CD14-positive monocyte (primary cell): ENCODE data around the gene SDC4. TPM values are rescaled to one million over a fixed set of nuclear protein-coding genes. Genes with fewer than 3 reads are reported as not detected.
A peak's percentile ranks its signal among the peaks of the same experiment; 100 is the strongest.

Experiments
- DNase-seq, 3 donors: peaks; one replicate each; pipeline ENCODE4 v3.0.0-alpha.2; 2011 to 2022
- H2AFZ ChIP-seq: 2 replicates; pipeline ENCODE4 v1.6.0; 2012; ENCODE audit warnings: mild to moderate bottlenecking, low read depth, low read length, inconsistent platforms; ENCODE audit not compliant: insufficient read depth, poor library complexity, severe bottlenecking
- H3K27ac ChIP-seq, 2 donors: 1 replicate in 1 of 2; 2 replicates in 1 of 2; pipeline ENCODE4 v1.5.1; 2012 to 2013; ENCODE audit warnings: low read length in 2 of 2, control low read depth in 1 of 2, inconsistent platforms in 1 of 2, low read depth in 1 of 2, mild to moderate bottlenecking in 1 of 2
- H3K27me3 ChIP-seq, 2 donors: one replicate each; pipeline versions ENCODE4 v1.6.0 to v1.6.1; 2011 to 2013; ENCODE audit warnings: low read length in 2 of 2; ENCODE audit not compliant: control insufficient read depth in 2 of 2, insufficient read depth in 2 of 2
- H3K36me3 ChIP-seq, 2 donors: replicated peaks in 1 of 2; 1 replicate in 1 of 2; 2 replicates in 1 of 2; pipeline versions ENCODE4 v1.5.1 to v1.6.1; 2012 to 2013; ENCODE audit warnings: low read length in 2 of 2, control low read depth in 1 of 2, inconsistent platforms in 1 of 2, mild to moderate bottlenecking in 1 of 2; ENCODE audit not compliant: insufficient read depth in 2 of 2, control insufficient read depth in 1 of 2
- H3K4me1 ChIP-seq, 2 donors: 1 replicate in 1 of 2; 2 replicates in 1 of 2; pipeline versions ENCODE4 v1.5.1 to v1.6.1; 2012 to 2013; ENCODE audit warnings: low read length in 2 of 2, control low read depth in 1 of 2, inconsistent platforms in 1 of 2, mild to moderate bottlenecking in 1 of 2, moderate library complexity in 1 of 2; ENCODE audit not compliant: insufficient read depth in 2 of 2, control insufficient read depth in 1 of 2
- H3K4me2 ChIP-seq: replicated peaks from 2 replicates; pipeline ENCODE3; 2012; ENCODE audit warnings: low read length, moderate library complexity, mild to moderate bottlenecking; ENCODE audit not compliant: poor library complexity, severe bottlenecking; ENCODE audit errors: extremely low read depth
- H3K4me3 ChIP-seq, 3 experiments: fragments of 200-600 bp in 1 of 3; sonication (generic) in 1 of 3; replicated peaks in 1 of 3; 1 replicate in 2 of 3; 2 replicates in 1 of 3; pipeline ENCODE4 v1.5.1; 2011 to 2013; ENCODE audit warnings: low read length in 3 of 3, mild to moderate bottlenecking in 3 of 3, control low read depth in 2 of 3, low read depth in 2 of 3, inconsistent platforms in 1 of 3, moderate library complexity in 1 of 3
- H3K79me2 ChIP-seq: 2 replicates; pipeline ENCODE4 v1.6.0; 2012; ENCODE audit warnings: mild to moderate bottlenecking, control low read depth, inconsistent platforms, low read length, moderate library complexity; ENCODE audit not compliant: insufficient read depth
- H3K9ac ChIP-seq: 2 replicates; pipeline ENCODE4 v1.6.0; 2017; ENCODE audit warnings: low read length, mild to moderate bottlenecking; ENCODE audit not compliant: insufficient read depth, poor library complexity, severe bottlenecking
- H3K9me3 ChIP-seq, 2 donors: replicated peaks in 1 of 2; 1 replicate in 1 of 2; 2 replicates in 1 of 2; pipeline versions ENCODE4 v1.5.1 to v1.6.1; 2012 to 2013; ENCODE audit warnings: low read length in 2 of 2, control low read depth in 1 of 2; ENCODE audit not compliant: control insufficient read depth in 1 of 2, insufficient read depth in 1 of 2
- H4K20me1 ChIP-seq: 2 replicates; pipeline ENCODE4 v1.6.0; 2012; ENCODE audit warnings: mild to moderate bottlenecking, low read length, control low read depth, moderate library complexity; ENCODE audit not compliant: insufficient read depth
- H3K27ac Mint-ChIP-seq, 7 donors: one replicate each; pipeline ENCODE4 v1.8.0; 2020; ENCODE audit warnings: mild to moderate bottlenecking in 7 of 7, mixed read lengths in 7 of 7, moderate library complexity in 6 of 7, inconsistent platforms in 2 of 7
- H3K27me3 Mint-ChIP-seq, 3 donors: one replicate each; pipeline ENCODE4 v1.8.0; 2021 to 2022; ENCODE audit warnings: low read depth in 3 of 3, mild to moderate bottlenecking in 3 of 3, mixed read lengths in 3 of 3, moderate library complexity in 3 of 3, inconsistent platforms in 1 of 3
- H3K36me3 Mint-ChIP-seq, 2 donors: one replicate each; pipeline ENCODE4 v1.8.0; 2020; ENCODE audit warnings: mixed read lengths in 2 of 2, inconsistent platforms in 1 of 2, mild to moderate bottlenecking in 1 of 2
- H3K4me1 Mint-ChIP-seq: one replicate; pipeline ENCODE4 v1.8.0; 2020; ENCODE audit warnings: mild to moderate bottlenecking, mixed read lengths
- H3K4me3 Mint-ChIP-seq, 2 donors: one replicate each; pipeline ENCODE4 v1.8.0; 2020; ENCODE audit warnings: mild to moderate bottlenecking in 2 of 2, mixed read lengths in 2 of 2, moderate library complexity in 1 of 2
- H3K9me3 Mint-ChIP-seq, 7 donors: one replicate each; pipeline ENCODE4 v1.8.0; 2020 to 2022; ENCODE audit warnings: mixed read lengths in 7 of 7, mild to moderate bottlenecking in 6 of 7, moderate library complexity in 6 of 7, inconsistent platforms in 2 of 7
- CTCF ChIP-seq: fragments of 200-600 bp; IDR thresholded peaks from one replicate; pipeline ENCODE4 v1.8.0; 2022; ENCODE audit warnings: antibody characterized with exemption, mild to moderate bottlenecking
- WGBS: methylation state at CpG from one replicate; pipeline ENCODE4 v1.1.5; 2013; ENCODE audit warnings: missing lambda C conversion rate; ENCODE audit not compliant: insufficient coverage; 5-methylcytosine and 5-hydroxymethylcytosine counted together
- intact Hi-C, 2 donors: fragments of 100-400 bp; cut with micrococcal nuclease; formaldehyde crosslinking; loops; one replicate each; pipeline versions ENCODE4 v1.15.0 to v1.15.1; 2023
- polyA plus RNA-seq, 3 donors: library from polyadenylated mRNA; depleted of rRNA in 1 of 3; unstranded in 2 of 3; stranded (reverse) in 1 of 3; fragments of 300-500 nt in 2 of 3; fragments of >200 nt in 1 of 3; fragmentation: Illumina TruSeq in 2 of 3; gene quantifications; 1 replicate in 2 of 3; 2 replicates in 1 of 3; pipeline ENCODE4 v1.2.3, GENCODE V29; 2012 to 2021

SDC4 gene
- polyA plus RNA-seq, 3 donors: 1.6 to 5.1 (median 1.9) TPM

GRCh38 chr20:45372241-45372640 lies 24.0 kb upstream of the SDC4 start:
- H4K20me1 ChIP-seq: peaks cover 12% of the 10 kb centered on the region
- no peak overlapping the region for H2AFZ ChIP-seq
- peaks cover 2 to 9% of the 10 kb centered on the region in 2 donors for H3K36me3 ChIP-seq
- peaks cover 0 to 3% of the 10 kb centered on the region in 2 donors for H3K27me3 ChIP-seq
- peaks cover 35 to 41% of the 10 kb centered on the region in 2 donors for H3K4me1 ChIP-seq
- 95% methylated on average over 6 of the region's 10 CpGs for WGBS
- H3K9me3 ChIP-seq: no peaks in the 10 kb centered on the region
- peak overlapping the region; percentile 81 for H3K4me2 ChIP-seq
- H3K4me3 ChIP-seq: peak overlapping the region in 1 of 3 experiments; percentile 77
- H3K27ac ChIP-seq: no peak overlapping the region
- intact Hi-C loops: loop anchor here in 1 of 2 donors (5.0 kb wide), 2 partner anchors 35 to 65 kb away; partner anchors contain the start of gene DBNDD2
- TF ChIP-seq CTCF: no peak
- Mint-ChIP-seq H3K27me3 (peaks cover 2 to 11% (median 10%) of the 10 kb centered on the region in 3 donors), H3K9me3 (peaks cover 0 to 3% (median 0%) of the 10 kb centered on the region in 7 donors), H3K27ac (peak overlapping the region in 1 of 7 donors; percentile 29), H3K4me3 (peak overlapping the region; percentile 73 to 86), H3K36me3 (peaks cover 39 to 44% of the 10 kb centered on the region in 2 donors), H3K4me1 (peaks cover 41% of the 10 kb centered on the region)
- H3K79me2 ChIP-seq: no peaks in the 10 kb centered on the region
- no peak for DNase-seq
- no peak overlapping the region for H3K9ac ChIP-seq

DNA sequence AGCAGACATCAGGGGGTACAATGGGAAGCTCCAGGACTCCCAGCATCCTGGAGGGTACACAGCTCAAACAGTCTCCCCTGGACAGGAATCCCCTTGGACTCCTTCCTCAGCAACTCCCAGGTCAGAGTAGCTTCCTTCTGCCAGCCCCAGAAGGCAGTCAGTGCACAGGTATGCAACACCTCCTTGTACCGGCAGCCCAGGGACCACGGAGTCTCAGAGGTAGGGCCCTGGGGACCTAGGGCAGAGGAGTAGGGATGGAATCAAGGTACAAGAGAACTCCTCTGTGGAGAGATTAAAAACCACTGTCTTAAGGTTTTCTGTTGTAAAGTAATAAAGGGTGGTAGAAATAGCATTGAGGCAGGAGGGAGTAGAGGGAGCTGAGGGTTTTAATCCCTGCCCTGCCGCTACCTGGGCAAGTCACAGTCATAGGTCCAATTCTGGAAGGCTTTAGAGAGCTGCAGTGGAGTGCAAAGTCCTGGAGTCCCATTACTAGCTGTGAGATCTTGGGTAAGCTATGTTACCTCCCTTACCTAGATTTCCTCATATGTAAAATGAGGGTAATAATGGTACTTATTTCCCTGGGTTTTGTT lies 22.4 kb upstream of the SDC4 start:
- Histone ChIP-seq H3K79me2 (no peaks in the 10 kb centered on the region), H3K4me3 (no peak overlapping the region), H4K20me1 (peaks cover 24% of the 10 kb centered on the region), H3K4me1 (peaks cover 36 to 46% of the 10 kb centered on the region in 2 donors), H3K9ac (no peak overlapping the region), H3K9me3 (no peaks in the 10 kb centered on the region), H3K27me3 (peaks cover 0 to 3% of the 10 kb centered on the region in 2 donors), H3K36me3 (peaks cover 18 to 25% of the 10 kb centered on the region in 2 donors), H3K27ac (no peak overlapping the region), H2AFZ (no peak overlapping the region), H3K4me2 (no peak overlapping the region)
- 100% methylated on average over 1 of the region's 3 CpGs for WGBS
- Mint-ChIP-seq H3K27ac (no peak overlapping the region), H3K4me1 (peaks cover 46% of the 10 kb centered on the region), H3K36me3 (peaks cover 53% of the 10 kb centered on the region in 2 donors), H3K9me3 (peaks cover 0 to 3% (median 0%) of the 10 kb centered on the region in 7 donors), H3K27me3 (peaks cover 2 to 11% (median 10%) of the 10 kb centered on the region in 3 donors), H3K4me3 (no peak overlapping the region)
- no peak for DNase-seq
- intact Hi-C loops: loop anchor here in 1 of 2 donors (5.0 kb wide), 2 partner anchors 37 to 67 kb away; partner anchors contain the start of gene DBNDD2
- TF ChIP-seq CTCF: no peak
